SKM-1 (cell line): Measurements from ENCODE around the gene ZAR1L.

Source experiments
- DNase-seq: peaks from one replicate; lab custom pipeline; 2025; ENCODE audit not compliant: unreplicated experiment; lab: John Stamatoyannopoulos, UW

Gene ZAR1L

DNA sequence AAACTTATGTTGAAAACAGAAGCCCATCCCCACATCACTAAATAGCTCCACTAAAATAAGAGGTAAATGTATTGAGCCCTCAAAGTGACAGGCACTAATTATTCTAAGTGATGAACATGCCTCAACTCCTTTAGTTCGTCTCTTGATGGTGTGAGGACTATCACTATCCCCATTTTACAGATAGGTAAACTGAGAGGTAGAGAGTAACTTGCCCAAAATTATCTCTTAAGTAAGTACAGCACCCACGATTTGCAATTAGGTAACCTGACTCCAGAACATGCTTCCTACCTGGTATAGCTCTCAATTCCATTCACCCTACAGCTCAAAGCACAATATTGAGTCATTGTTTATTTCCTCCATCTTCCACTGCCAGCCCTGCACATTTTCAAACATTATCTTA is 12.7 kb downstream of the ZAR1L start:
- DNase-seq, result no peak

DNA sequence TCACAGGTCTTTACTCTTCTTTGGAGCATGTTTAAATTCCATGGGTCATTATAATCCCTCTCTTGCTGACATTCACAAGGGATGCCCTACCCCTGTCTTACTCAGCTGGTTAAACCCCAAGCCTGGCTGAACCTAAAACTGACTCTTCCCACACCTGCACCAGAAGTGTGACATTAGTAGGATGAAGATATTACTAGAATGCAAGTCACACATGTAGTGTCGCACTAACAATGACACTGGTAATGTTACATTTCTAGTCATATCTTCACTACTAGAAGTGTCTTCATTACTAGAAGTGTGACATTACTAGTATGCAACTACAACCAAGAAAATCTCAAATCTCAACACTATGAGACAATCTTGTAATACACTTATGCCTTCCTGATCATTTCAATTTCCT is 14.2 kb downstream of the ZAR1L start:
- no peak for DNase-seq

DNA sequence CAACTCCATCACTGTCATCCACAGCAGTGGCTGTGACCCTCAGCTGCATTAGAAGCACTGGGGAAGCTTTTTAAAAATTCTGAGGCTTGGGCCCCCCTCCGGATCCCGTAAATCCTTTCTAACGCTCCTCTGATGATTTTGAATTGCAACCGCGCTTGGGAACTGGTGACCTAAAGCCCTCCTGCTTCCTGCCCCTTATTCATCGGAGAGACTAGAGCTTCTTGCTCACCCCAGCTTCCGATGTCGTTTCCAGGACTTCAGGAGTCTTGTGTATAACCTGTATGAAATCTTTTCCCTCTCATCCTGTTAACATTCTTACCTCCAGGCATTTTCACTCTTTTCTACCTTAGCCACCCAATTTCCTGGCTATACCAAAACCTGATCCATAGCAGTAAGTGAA is 14.8 kb downstream of the ZAR1L start:
- DNase-seq, result no peak

DNA sequence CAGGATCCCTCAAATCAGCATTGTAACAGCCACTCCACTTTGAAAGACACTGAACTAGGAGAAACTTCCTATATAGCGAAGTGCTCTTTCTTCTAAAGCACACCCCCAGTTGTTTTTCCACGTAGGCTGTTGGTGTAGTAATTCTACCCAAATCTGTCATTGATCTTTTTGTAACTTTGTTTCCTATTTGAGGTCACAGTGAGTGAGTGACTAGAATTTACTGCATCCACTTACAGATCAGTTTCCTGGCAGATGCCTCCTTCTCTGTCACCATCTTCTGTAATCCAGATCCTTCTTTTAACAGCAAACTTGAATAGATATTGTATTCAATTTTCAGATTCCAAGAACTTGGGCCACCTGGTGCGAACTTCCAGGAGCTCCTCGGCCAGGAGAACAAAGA is 15.3 kb downstream of the ZAR1L start:
- DNase-seq, result no peak

DNA sequence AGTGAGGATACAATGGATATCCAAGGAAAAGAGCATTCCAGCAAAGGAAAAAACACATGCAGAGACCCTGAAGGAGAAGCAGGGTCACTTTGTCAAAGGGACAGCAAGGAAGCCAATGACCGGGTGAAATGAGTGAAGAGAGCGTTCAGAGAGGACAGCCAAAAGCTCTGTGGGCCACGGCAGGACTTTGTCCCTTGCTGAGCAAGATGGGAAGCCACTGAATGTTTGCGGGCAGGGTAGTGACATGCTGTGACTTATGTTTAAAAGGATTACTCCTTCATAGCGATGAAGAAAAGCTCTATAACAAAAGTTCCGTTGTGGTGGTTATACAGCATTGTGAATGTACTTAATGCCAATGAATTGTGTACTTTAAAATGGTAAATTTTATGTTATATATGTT is 16.5 kb downstream of the ZAR1L start:
- no peak for DNase-seq

DNA sequence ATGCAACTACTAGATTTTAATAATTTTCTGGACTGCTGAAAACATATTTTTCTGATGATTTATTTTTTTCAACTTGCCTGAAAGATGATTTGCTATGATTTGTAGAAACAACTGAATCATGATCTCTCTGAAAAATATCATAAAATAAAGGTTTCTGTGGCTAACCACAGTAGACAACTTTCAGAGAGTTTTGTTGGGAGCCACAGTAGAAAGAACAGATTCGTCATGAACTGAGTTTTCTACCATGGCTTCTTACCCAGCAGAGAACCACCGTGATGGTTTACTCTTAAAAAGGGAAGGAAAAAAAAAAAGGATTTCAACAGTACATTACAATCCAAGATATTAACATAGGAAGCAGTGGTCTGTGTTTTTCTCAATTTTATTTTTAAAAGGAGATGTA is 18.0 kb downstream of the ZAR1L start:
- DNase-seq, result no peak

DNA sequence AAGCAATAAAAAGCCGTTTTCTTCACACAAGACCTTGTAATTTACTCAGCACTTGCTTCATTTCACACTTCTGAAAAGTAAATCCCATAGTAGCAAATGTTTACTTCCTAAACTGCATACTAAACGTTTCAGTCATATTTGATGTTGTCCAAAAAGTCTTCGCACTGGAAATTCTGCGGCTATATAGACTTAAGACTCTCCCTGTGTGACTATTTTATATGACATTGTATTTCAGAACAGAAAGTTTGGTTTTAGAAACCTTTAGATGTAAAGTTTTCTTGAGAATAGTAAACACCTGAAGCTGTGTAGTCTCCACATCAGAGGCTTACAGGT is 29.6 kb downstream of the ZAR1L start:
- DNase-seq, result no peak

DNA sequence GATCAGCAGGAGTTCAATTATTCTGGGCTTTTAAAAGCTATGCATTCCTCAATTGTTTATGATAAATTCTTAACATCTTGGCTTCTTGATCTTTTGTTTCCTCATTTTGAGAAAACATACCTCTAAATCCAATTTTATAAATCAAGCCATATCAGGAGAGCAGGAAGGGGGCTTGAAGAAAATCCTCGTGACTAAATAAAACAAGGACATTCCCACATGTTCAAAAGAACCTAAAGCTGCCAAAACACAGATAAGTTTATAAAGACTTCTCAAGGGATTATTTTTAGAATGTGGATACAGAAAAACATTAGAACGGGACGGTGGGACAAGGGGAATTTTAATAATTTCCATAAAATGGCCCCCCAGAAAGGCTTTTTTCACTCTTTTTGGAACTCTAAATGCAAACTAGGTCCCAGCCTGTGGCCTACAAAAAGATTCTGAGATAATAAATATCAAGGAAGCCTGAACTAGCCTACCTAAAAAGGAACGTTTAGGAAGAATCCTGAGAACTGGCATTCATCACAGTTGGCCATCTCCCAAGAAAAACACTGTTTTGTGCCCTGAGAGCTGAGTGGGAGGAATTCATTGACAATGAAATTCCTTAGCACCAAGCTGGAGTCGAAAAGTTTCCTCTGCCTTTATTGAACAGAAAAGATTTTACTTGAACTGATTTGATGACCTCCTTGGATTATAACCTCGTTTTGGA is 30.1 kb downstream of the ZAR1L start:
- no peak for DNase-seq

DNA sequence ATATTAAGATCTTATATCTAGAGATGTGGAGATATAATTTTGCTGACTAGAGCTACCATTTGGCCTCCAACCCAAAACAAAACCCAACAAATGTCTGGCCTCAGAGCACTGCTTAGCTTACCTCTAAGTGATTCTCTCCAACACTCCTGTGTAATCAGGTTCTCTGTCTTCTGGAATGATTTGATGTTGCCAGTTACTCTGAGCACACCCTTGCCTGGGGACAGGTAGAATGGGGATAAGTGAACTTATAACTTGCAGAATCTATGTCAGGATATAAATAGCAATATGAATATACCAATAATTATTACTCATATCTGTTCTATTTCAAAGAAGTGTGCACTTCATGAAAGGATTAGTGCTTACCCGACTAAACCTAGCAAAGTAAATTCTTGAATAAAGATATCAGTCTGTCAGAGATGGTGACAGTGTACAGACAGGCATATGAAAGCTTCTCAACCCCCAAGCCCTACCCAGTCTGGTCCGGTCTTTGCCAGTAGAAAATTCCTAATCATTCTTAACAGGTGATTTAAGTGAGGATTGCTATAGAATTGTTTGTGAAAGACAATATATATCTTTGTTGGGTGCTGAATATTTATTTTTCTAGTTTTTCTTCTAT is 33.0 kb downstream of the ZAR1L start:
- DNase-seq, result no peak

DNA sequence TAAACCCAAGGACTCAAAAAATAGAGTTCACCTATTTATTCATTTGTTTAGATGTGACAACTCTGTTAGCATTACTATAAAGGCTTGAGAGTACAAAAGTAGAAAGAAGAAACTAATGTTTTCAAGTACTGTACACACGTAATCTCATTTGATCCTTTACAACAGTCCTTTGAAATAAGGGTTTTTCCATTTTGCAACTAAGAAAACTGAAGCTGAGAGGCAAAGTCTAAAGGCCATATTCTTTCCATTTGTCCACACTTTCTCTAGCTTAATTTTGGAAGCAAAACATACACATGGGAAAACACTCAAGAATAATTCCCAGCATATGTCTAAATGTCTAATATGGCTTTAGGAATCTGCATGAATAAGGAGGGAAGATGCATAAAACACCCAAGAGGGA is 34.1 kb downstream of the ZAR1L start:
- no peak for DNase-seq

DNA sequence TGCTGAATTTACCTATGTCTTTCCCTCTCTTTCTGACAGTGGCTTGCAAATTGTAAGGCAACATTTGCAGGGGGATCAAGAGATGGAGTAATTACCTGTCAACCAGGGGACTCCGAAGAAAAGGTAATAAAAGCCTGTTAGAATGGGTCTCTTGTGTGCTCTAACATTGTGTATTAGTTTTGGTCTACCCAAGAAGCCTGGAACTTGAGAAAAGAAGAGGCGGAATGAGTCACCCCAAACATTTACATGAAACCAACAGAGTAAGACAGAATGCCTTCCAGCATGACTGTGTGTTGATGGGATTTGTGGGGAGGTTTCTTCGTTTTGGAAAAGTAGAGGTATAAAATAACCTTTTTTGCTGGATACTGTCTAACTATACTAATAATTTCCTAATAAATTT is 36.7 kb downstream of the ZAR1L start:
- no peak for DNase-seq

DNA sequence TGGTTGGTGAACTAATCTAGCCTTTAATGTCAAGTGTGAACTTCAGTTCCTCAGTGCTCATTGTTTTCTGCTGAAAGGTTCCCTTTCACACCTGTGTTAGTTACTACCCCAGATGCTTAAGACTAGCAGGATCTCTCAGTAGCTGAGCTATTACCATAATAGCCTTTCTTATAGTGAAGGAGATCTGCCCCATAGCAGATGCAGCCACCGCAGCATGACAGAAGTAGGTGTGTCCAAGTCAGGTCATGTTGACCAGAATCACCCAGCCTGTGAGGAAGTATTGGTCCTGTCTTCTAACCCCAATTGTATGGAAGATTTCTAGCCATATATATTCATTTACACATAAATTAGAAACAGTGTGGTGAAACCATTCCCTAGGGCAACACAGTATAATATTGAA is 37.3 kb downstream of the ZAR1L start:
- no peak for DNase-seq

DNA sequence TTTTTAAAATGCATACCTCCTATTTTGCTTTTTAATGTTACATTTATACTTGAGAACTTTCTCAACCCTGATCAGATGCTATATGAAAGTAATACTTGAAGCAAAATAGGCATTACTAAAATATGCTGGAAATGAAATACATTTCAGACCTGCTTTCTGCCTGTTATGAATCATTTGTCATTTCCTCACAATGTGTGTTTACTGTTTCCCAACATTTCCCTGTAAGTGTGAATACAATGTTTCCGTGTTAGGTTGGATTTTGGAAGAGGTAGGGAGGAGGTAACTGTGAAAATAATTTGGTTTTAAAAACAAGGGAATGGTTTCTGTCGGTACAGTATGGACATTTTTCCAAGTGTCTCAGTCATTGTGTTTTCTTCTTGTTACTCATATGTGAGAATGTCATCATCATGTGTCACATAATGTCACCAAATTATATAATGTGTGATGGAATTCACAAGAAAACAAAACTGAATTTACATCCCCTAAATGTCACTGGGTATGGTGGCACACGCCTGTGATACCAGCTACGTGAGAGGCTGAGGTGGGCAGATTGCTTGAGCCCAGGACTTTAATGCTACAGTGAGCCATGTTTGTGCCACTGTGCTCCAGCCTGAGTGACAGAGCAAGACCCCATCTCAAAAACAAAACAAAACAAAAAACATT is 43.0 kb downstream of the ZAR1L start:
- no peak for DNase-seq

DNA sequence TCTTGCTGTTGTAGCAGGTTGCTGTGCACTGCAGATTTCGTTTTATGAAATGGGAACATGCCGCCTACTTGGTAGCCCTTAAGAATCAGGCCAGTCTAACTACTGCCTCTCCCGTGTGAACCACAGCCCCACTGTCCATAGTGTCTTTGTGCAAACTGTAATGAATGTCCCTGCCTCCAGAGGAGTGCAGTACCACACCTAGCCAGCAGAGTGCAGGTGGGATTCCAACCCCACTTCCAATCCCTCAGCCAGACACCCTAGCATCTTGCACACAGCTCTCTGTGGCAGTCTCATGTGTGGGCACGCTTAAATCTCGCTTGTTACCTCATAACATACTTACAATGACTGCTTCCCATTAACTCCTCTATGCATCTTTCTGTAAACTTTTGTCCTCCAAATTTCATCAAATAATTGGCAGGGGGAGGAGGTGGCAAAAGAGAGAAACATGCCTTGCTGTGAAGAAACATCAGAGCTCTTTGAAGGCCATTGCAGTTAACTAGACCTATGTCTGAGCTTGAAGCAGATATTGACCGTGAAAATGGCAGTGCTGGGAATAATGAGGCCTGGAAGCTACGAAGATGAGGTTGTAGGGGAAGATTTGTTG is 47.2 kb downstream of the ZAR1L start:
- peak; percentile 12 for DNase-seq

DNA sequence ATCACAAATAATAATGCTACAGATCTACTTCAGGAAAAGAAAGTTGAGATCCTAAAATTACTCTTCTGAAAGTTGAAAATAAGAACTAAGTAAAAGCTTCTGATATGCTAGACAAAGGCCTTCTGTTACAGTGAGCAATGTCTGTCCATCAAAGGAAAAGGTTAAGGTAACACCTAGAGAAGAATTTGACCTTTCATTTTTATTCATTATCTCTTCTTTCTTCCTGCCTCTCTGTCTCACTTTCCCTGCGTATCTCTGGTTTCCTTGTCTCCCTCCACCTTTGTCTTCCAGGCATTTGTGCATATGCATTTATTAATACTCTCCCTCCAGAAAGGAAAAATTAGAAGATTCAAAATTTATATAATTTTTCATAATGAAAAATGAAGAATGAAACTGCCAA is 49.0 kb downstream of the ZAR1L start:
- DNase-seq, result no peak

DNA sequence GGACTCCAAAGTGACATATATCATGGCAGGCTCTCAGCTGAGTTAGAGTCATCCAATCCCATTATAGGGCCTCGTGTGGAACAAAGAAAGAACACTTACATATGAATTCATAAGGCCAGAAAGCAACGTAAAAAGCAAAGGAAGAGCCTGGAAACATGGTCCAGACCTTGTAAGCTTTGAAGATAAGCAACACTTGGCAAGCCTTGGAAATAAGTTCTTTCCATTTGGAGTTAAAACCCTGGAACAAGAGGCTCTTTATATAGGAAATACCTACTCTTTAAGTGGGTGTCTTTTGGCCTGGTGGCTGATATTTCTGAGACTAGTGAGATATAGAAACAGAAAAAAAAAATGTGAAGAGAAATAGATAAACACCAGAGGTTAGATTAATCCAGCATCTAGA is 49.4 kb downstream of the ZAR1L start:
- no peak for DNase-seq

DNA sequence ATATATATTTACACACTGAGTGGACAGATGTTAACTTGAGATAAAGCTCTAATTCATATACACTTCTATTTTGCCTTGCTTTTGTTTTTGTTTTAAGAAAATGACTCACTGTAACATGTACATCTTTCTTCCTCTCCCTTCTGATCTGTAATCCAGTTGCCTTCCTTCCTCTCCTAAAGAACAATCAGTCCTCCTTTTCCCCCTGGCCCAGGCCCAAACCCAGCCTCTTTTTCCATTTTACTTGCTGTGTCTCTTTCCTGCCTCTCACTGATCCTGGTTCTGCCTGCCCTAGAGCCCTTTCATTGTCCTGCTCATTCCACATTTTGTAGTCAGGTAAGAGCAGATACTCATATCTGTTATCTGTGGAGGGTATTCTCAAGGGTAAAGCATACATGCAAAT is 50.8 kb downstream of the ZAR1L start:
- DNase-seq, result no peak

DNA sequence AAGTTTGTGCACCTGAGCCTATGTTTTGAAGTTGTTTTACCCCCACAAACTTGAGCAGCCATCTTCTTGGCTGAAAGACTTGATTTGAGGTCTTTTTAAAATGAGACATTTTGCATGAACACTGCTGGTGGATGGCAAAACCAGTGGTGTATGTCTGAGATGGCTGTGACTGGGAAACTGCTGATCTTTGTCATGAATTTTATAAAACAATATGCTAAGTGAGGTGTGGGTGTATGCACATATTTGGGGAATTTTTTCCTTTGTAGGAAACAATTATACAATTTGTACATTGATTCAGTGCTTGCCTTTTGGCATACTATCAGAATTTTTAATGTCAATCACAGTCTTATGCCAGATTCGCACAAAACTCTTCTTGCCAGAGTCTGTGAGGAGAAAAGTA is 52.5 kb downstream of the ZAR1L start:
- DNase-seq, result no peak

DNA sequence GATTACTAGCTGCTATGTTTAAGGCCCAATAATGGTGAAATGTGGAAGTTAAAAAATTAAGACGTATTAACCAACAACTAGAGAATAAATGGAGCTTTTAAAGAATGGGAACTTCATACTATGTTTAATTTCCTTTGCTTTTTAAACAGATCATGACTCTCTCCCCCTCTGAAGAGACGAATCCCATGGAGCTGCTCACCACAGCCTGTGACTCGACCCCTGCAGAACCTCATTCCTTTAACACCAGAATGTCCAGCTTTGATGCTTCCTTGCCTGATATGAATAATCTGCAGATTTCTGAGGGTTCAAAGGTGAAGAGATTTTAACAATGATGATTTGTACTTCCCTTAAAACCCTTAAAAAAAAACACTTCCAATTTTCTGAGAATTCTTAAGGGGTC is 53.0 kb downstream of the ZAR1L start:
- DNase-seq, result no peak

DNA sequence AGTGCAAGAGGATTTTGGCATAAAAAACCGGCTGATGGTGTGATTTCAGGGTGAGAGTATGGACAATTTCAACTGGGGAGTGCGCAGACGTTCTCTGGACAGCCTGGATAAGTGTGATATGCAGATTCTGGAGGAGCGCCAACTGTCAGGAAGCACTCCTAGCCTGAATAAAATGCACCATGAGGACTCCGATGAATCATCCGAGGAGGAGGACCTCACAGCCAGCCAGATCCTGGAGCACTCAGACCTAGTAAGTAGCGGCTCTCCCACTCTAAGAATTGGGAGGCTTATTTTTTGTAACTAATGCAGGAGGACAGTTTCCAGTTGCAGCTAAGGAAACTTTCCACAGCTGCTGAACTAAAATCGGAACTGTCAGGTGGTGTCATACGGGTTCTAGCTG is 53.6 kb downstream of the ZAR1L start:
- no peak for DNase-seq

DNA sequence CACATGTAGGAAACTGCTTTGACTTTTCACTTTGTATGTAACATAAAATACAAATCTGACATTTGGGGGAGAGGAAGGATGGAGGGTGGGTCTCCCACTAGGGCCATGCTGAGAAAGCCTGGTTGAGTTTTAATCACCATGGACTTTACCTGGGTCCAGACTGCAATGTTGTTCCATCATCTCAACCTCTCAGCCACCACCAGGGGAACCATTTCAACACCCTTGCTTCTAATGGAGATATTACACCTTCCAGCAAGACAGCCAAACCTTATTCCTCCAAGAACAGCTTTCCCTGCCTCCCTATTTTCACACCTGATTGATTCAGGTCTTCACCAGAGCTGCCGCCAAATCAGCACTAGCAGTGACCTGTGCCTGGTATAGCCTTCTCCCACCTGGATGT is 56.0 kb downstream of the ZAR1L start:
- DNase-seq, result no peak

DNA sequence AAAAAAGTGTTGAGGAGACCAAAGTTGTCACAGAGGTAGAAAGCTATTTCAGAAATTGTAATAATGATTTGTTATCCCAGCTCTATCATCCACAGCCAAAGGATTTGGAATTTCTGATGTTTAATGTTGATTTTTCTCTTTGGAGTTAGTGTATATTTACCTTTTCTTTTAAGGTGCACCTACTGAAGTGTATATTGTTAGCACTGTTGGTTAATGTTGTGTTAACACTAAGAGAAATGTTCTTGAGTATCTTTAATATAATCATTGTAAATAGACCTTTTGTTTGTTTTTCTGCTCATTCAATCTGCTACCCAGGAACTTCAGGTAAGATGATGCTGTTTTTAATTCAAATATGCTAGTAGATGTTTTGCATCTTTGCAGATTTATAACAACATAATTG is 57.5 kb downstream of the ZAR1L start:
- DNase-seq, result no peak
